HEK293T (cell line): Measurements from ENCODE around the gene CHST12.

Experiments used
- CTCF ChIA-PET: fragments of 350-600 bp; formaldehyde crosslinking; extraction: SDS; loops from one replicate; lab custom pipeline; 2021; ENCODE audit warnings: antibody characterized with exemption, inconsistent platforms; lab: Yijun Ruan, JAX
- POLR2A ChIA-PET: fragments of 350-600 bp; formaldehyde crosslinking; extraction: SDS; loops from one replicate; lab custom pipeline; 2020; ENCODE audit warnings: antibody characterized with exemption, inconsistent platforms; lab: Yijun Ruan, JAX
- DNase-seq: peaks from one replicate; pipeline ENCODE4 v3.0.0; 2012; ENCODE audit warnings: mixed read lengths; ENCODE audit errors: extremely low spot score
- ARNT ChIP-seq: fragments of 450-650 bp; IDR thresholded peaks from 2 replicates; pipeline ENCODE4 v1.6.1; 2017; ENCODE audit warnings: mild to moderate bottlenecking
- BHLHE40 ChIP-seq: fragments of 450-650 bp; IDR thresholded peaks from 2 replicates; pipeline ENCODE4 v1.6.1; 2016; ENCODE audit warnings: mild to moderate bottlenecking, moderate library complexity, borderline replicate concordance
- CTBP1 ChIP-seq: fragments of 450-650 bp; IDR thresholded peaks from 2 replicates; pipeline ENCODE4 v1.6.1; 2016; ENCODE audit warnings: borderline replicate concordance
- ELF4 ChIP-seq: fragments of 450-650 bp; IDR thresholded peaks from 2 replicates; pipeline ENCODE4 v1.6.1; 2017; ENCODE audit warnings: antibody characterized with exemption
- FOXA1 ChIP-seq: fragments of 450-650 bp; IDR thresholded peaks from 2 replicates; pipeline ENCODE4 v1.6.1; 2016; ENCODE audit warnings: mild to moderate bottlenecking
- FOXK2 ChIP-seq: fragments of 450-650 bp; IDR thresholded peaks from 2 replicates; pipeline ENCODE4 v1.6.1; 2016; ENCODE audit warnings: mild to moderate bottlenecking
- FOXM1 ChIP-seq: fragments of 450-650 bp; IDR thresholded peaks from 2 replicates; pipeline ENCODE4 v1.6.1; 2017; ENCODE audit warnings: mild to moderate bottlenecking, borderline replicate concordance
- HDGF ChIP-seq: fragments of 450-650 bp; IDR thresholded peaks from 2 replicates; pipeline ENCODE4 v1.6.1; 2017; ENCODE audit warnings: antibody characterized with exemption, borderline replicate concordance
- L3MBTL2 ChIP-seq: fragments of 450-650 bp; conservative IDR thresholded peaks from 2 replicates; pipeline ENCODE4 v1.6.1; 2016; ENCODE audit warnings: mild to moderate bottlenecking
- LEF1 ChIP-seq: fragments of 450-650 bp; IDR thresholded peaks from 2 replicates; pipeline ENCODE4 v1.6.1; 2017; ENCODE audit warnings: mild to moderate bottlenecking, borderline replicate concordance
- NFRKB ChIP-seq: fragments of 450-650 bp; IDR thresholded peaks from 2 replicates; pipeline ENCODE4 v1.6.1; 2016; ENCODE audit warnings: mild to moderate bottlenecking, moderate library complexity
- SP1 ChIP-seq: fragments of 450-650 bp; IDR thresholded peaks from 2 replicates; pipeline ENCODE4 v1.6.1; 2017
- SUZ12 ChIP-seq: fragments of 450-650 bp; IDR thresholded peaks from 2 replicates; pipeline ENCODE4 v1.6.1; 2016; ENCODE audit warnings: mild to moderate bottlenecking
- TARDBP ChIP-seq: fragments of 450-650 bp; IDR thresholded peaks from 2 replicates; pipeline ENCODE4 v1.6.1; 2016
- ZNF384 ChIP-seq: fragments of 450-650 bp; IDR thresholded peaks from 2 replicates; pipeline ENCODE4 v1.6.1; 2016
- TF ChIP-seq, protein P1 (sequence below): fragments of 450-650 bp; IDR thresholded peaks from 2 replicates; pipeline ENCODE4 v1.6.1; 2016

Gene CHST12

DNA sequence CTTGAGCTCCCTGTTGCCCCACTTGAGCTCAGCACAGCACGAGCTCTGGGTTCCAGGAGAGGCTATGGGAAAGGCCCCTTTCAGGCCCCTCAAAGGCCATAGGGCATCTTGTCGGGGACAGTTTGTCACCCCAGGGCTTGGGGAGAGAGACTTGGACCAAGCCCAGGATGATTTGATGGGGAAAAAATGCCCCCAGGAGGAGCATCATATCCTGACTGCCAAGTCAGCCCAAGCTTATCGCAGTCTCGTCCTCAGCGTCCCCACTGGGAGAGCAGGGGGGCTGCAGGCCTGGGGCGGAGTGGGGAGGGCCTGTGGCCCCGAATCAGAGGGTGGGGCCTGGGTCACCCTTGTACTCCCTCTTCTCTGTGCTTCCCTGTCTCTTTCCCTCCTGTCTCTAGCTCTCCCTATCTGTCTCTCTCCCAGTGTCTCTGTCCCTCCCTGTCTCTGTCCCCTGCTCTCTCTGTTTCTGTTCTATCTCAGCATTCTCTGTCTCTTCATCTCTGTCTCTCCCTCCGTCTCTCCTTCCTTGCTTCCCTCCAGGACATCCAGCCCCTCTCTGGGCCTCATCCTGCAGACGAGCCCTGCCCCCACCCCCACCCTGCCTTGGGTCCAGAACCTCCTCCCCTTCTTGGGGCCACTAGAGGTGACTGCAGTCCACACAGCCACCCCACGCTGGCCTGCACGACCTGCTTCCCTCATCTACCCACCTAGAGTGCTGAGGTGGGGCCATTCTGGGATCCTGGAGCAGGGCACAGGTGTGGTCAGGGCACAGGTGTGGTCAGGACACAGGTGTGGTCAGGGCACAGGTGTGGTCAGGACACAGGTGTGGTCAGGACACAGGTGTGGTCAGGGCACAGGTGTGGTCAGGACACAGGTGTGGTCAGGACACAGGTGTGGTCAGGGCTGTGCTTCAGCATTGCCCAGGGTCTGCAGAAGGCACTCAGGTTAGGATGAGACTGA is 90.1 kb downstream of the CHST12 start:
- ChIA-PET CTCF (interaction anchor here (0.6 to 0.7 kb wide), 3 partner anchors 17 to 960 kb away, joined by 3 to 4 read pairs (median 3); no protein-coding TSS in a partner anchor), POLR2A (no interaction called here)
- TF ChIP-seq ZNF384, result no peak
- no peak for DNase-seq

DNA sequence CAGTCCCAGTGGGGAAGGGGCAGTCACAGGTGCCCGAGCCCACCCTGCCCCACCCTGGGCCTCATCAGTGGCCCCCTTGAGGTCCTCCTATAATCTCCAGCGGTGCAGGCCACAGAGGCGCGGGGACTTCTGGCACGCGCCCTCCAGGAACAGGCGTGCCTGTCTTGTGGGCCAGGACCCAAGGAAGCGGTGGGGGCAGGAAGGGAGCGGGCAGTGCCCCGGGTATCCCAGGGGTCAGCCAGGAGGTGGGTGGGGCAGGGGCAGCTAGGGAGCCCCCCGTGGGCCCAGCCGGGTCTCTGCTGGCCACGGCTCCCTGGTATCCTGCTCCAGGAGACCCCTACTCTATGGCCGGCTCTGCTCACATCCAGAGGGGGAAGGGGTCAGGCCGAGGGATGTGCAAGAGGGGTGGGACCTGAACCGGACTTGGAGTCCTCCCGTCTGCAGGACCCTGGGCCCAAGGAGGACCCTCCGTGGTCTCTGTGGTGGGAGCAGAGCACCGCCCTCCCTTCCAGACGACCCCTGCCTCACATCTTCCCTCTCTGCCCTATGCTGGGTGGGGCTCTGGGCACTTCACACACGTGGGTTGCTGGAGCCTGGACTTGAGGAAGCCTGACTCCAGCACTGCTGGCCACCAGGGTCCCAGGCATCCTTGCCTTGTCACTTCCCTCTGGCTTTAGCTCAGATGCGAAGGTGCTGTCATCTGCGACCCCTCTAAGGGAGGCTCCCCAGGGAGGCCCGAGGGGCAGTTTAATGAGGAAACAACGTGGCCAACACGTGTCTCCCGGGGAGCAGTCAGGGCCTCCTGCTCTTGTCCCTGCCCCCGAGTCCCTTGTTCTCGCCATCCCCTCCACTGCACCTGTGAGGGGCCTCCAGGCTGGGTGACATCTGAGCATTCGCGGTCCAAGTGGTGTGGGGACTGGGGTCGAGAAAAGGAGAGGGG is 91.0 kb downstream of the CHST12 start:
- ChIA-PET CTCF (no interaction called here), POLR2A (no interaction called here)

DNA sequence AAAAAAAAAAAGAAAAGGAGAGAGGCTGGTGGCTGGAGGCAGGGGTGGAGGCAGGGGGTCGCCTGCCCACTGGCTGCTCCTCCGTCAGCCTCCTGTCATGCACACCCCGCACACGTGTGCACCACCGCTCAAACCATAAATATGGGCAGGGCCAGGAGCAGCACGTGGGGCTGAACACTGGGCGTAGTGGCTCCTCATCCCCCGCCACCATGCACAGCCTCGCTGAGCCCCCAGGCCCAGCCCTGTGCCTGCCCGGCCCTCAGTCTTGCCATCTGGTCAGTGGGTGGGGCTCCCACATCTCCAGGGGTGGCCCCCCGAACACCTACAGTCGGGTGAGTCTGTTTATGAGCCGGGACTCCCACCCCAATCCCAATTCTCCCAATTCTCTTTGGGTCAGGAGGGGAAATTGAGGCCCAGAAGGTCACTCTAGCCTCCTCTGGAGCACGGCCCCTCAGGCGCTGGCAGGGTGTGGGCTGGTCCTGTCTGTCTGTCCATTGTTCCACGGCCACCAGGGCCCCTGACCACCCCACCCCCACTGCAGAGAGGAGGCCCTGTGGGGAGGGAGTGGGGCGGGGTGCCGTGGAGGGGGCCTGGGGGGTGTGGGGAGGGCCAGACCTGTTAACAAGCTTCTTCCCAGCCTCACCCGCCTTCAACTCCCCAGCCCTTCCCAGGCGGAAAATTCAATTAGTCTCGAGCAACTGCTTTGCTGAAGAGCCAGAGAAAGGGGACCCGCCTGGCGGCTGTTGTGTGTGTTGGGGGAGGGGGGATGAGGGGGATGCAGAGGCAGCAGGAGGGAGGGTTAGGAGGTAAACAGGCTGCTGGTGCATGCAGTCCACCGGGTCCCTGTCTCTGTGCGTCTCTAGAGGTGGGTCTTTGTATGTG is 92.2 kb downstream of the CHST12 start:
- ChIA-PET POLR2A (no interaction called here), CTCF (no interaction called here)
- no peak for DNase-seq
- no peak for TF ChIP-seq LEF1
- no peak for TF ChIP-seq FOXM1
- TF ChIP-seq SP1, result no peak
- TF ChIP-seq CTBP1, result no peak
- no peak for TF ChIP-seq FOXK2
- TF ChIP-seq NFRKB, result no peak
- no peak for TF ChIP-seq BHLHE40
- TF ChIP-seq TARDBP, result no peak
- no peak for TF ChIP-seq ZNF384
- no peak for TF ChIP-seq ARNT

More for the DNA sequence above, 91.0 kb downstream of the CHST12 start:
- no peak for DNase-seq
- TF ChIP-seq FOXM1, result no peak
- no peak for TF ChIP-seq SUZ12
- no peak for TF ChIP-seq L3MBTL2
- TF ChIP-seq, protein P1, sequence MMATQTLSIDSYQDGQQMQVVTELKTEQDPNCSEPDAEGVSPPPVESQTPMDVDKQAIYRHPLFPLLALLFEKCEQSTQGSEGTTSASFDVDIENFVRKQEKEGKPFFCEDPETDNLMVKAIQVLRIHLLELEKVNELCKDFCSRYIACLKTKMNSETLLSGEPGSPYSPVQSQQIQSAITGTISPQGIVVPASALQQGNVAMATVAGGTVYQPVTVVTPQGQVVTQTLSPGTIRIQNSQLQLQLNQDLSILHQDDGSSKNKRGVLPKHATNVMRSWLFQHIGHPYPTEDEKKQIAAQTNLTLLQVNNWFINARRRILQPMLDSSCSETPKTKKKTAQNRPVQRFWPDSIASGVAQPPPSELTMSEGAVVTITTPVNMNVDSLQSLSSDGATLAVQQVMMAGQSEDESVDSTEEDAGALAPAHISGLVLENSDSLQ, result no peak
- no peak for TF ChIP-seq TARDBP
- TF ChIP-seq ARNT, result no peak
- TF ChIP-seq ZNF384, result no peak
- TF ChIP-seq FOXK2, result no peak
- no peak for TF ChIP-seq CTBP1
- TF ChIP-seq SP1, result no peak
- TF ChIP-seq BHLHE40, result no peak
- TF ChIP-seq HDGF, result no peak
- no peak for TF ChIP-seq ELF4
- no peak for TF ChIP-seq LEF1
- no peak for TF ChIP-seq FOXA1
- TF ChIP-seq NFRKB, result no peak

DNA sequence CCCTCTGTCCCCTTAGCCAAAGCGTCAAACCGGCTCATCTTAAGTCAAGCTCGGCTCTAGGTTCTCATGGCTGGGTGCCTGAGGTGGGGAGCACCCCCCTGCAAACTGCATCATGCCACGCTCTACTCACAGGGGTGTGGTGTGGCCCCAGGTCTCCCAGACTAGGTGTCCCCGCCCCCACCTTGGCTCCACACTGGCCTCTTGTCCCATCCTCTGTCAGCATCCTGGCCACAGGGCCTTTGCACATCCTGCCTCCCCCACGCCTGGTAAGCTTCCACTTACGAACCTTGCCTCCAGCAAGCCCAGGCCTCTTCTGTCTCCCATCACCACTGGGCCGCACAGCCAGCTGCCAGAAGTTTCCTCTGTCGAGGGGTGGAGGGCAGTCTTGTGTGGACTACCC is 93.0 kb downstream of the CHST12 start:
- ChIA-PET POLR2A (no interaction called here), CTCF (no interaction called here)
- no peak for TF ChIP-seq FOXK2
- no peak for TF ChIP-seq NFRKB
- TF ChIP-seq L3MBTL2, result no peak
- TF ChIP-seq, protein P1, result no peak
- no peak for TF ChIP-seq ZNF384
- TF ChIP-seq CTBP1, result no peak
- TF ChIP-seq FOXM1, result no peak
- no peak for TF ChIP-seq BHLHE40
- TF ChIP-seq SP1, result no peak
- no peak for TF ChIP-seq HDGF
- no peak for TF ChIP-seq FOXA1
- no peak for TF ChIP-seq ARNT
- TF ChIP-seq LEF1, result no peak
- no peak for TF ChIP-seq TARDBP
- TF ChIP-seq SUZ12, result no peak
- DNase-seq, result no peak

DNA sequence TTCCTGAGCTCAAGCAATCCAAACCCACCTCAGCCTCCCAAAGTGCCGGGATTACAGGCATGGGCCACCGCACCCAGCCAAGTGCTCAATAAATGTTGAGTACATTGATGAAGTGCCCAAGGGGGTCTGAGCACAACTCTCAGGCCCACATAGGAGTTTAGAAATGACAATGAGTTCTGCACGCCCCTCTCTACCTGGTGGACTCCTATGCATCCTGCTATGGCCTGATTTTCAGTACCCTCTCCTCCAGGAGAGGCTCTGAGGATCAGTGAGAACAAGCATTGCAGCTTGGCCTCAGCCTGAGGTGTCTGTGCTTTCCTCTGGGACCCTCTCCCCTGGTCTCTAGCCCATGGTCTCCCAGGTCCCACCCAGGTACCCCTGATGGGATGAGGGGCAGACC is 93.7 kb downstream of the CHST12 start:
- ChIA-PET CTCF (interaction anchor here (0.5 kb wide), 1 partner anchor 76 kb away, joined by 3 read pairs; no protein-coding TSS in a partner anchor), POLR2A (no interaction called here)
- DNase-seq, result no peak
- TF ChIP-seq, protein P1, result no peak
- TF ChIP-seq FOXM1, result no peak
- no peak for TF ChIP-seq ZNF384
- no peak for TF ChIP-seq FOXK2
- TF ChIP-seq FOXA1, result no peak
- TF ChIP-seq ELF4, result no peak
- no peak for TF ChIP-seq BHLHE40
